Measurements from ENCODE around the gene NSUN5.

DNA sequence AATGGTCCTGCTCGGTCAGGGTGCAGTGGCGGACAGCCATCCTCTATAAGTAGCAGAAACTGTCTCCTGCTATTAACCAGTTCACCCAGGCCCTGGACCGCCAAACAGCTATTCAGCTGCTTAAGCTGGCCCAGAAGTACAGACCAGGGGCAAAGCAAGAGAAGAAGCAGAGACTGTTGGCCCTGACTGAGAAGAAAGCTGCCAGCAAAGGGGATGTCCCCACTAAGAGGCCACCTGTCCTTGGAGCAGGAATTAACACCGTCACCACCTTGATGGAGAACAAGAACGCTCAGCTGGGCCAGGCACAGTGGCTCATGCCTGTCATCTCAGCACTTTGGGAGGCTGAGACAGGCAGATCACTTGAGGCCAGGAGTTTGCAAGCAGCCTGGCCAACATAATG is 5.6 kb upstream of the NSUN5 start:
- TF ChIP-seq, protein P1, sequence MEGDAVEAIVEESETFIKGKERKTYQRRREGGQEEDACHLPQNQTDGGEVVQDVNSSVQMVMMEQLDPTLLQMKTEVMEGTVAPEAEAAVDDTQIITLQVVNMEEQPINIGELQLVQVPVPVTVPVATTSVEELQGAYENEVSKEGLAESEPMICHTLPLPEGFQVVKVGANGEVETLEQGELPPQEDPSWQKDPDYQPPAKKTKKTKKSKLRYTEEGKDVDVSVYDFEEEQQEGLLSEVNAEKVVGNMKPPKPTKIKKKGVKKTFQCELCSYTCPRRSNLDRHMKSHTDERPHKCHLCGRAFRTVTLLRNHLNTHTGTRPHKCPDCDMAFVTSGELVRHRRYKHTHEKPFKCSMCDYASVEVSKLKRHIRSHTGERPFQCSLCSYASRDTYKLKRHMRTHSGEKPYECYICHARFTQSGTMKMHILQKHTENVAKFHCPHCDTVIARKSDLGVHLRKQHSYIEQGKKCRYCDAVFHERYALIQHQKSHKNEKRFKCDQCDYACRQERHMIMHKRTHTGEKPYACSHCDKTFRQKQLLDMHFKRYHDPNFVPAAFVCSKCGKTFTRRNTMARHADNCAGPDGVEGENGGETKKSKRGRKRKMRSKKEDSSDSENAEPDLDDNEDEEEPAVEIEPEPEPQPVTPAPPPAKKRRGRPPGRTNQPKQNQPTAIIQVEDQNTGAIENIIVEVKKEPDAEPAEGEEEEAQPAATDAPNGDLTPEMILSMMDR (IDR thresholded peaks at IDR 0.05) = no peak
- no peak for TF ChIP-seq EP300 (IDR thresholded peaks at IDR 0.05)
- no peak for TF ChIP-seq POLR2AphosphoS5 (IDR thresholded peaks at IDR 0.05)
- no peak for TF ChIP-seq POLR2A (IDR thresholded peaks at IDR 0.05; ENCODE audit: low read depth)

All from esophagus muscularis mucosa (tissue), 4 donors.